K562 (cell line): ENCODE data around the gene FAM83E. TPM values are rescaled to one million over a fixed set of nuclear protein-coding genes. Genes with fewer than 3 reads are reported as not detected.

Experiments used
- BCL6 ChIP-seq: fragments of 250-450 bp; sonication (Bioruptor Pico); IDR thresholded peaks from 2 replicates; pipeline ENCODE4 v1.4.0; 2020
- DIDO1 ChIP-seq: fragments of 450-650 bp; IDR thresholded peaks from 2 replicates; pipeline ENCODE4 v1.6.1; 2016; ENCODE audit warnings: low read depth, missing biosample characterization, missing genetic modification characterization
- EWSR1 ChIP-seq: fragments of 450-650 bp; IDR thresholded peaks from 2 replicates; pipeline ENCODE4 v1.6.1; 2018; ENCODE audit warnings: borderline replicate concordance, mild to moderate bottlenecking, low read depth, moderate library complexity; ENCODE audit not compliant: partially characterized antibody
- FOXJ2 ChIP-seq: fragments of 200-800 bp; sonication (Bioruptor generic); IDR thresholded peaks from 2 replicates; pipeline ENCODE4 v1.6.1; 2016; ENCODE audit warnings: missing genetic modification characterization, missing compliant biosample characterization
- JUND ChIP-seq, 2 experiments: IDR thresholded peaks; 2 replicates in 1 of 2; 3 replicates in 1 of 2; pipeline ENCODE4 v1.6.1; 2011; ENCODE audit warnings: borderline replicate concordance in 2 of 2, low read depth in 2 of 2, low read length in 2 of 2, improper control_type of control experiment in 1 of 2, missing biosample characterization in 1 of 2, missing genetic modification characterization in 1 of 2, missing genetic modification reagents in 1 of 2
- MEF2D ChIP-seq: conservative IDR thresholded peaks from 2 replicates; pipeline ENCODE4 v1.6.1; 2016; ENCODE audit warnings: low read depth, missing genetic modification characterization, missing compliant biosample characterization
- RUNX1 ChIP-seq: sonication (generic); IDR thresholded peaks from 2 replicates; pipeline ENCODE4 v1.6.1; 2016; ENCODE audit warnings: antibody characterized with exemption, low read depth
- SREBF1 ChIP-seq: fragments of 150-350 bp; IDR thresholded peaks from 2 replicates; pipeline ENCODE4 v1.6.1; 2014; ENCODE audit warnings: antibody characterized with exemption, low read depth, low read length, borderline replicate concordance
- ZBTB1 ChIP-seq: sonication (generic); formaldehyde crosslinking; IDR thresholded peaks from 2 replicates; pipeline ENCODE4 v1.8.1; 2023; ENCODE audit warnings: missing genetic modification reagents, low read depth, mild to moderate bottlenecking, borderline replicate concordance
- ZNF217 ChIP-seq: sonication (generic); formaldehyde crosslinking; IDR thresholded peaks from 2 replicates; pipeline ENCODE4 v1.8.0; 2022; ENCODE audit warnings: mild to moderate bottlenecking, missing genetic modification reagents
- ZNF780A ChIP-seq: fragments of 250-450 bp; sonication (Bioruptor Pico); IDR thresholded peaks from 2 replicates; pipeline ENCODE4 v1.5.0; 2021; ENCODE audit warnings: mild to moderate bottlenecking
- ZNF79 ChIP-seq: fragments of 250-450 bp; sonication (Bioruptor Pico); IDR thresholded peaks from 2 replicates; pipeline ENCODE4 v1.4.0; 2020; ENCODE audit warnings: low read depth, mild to moderate bottlenecking, moderate library complexity
- polyA plus RNA-seq, 8 experiments: library from polyadenylated mRNA; depleted of rRNA in 4 of 8; stranded (reverse) in 5 of 8; unstranded in 3 of 8; fragments of >200 nt; fragmentation: Nextera tagmentation in 2 of 8; fragmentation: Illumina TruSeq in 1 of 8; extraction: Ambion mirVana in 2 of 8; extraction: Trizol in 1 of 8; gene quantifications; 2 replicates each; pipeline versions ENCODE4 v1.2.1 to v1.2.3, GENCODE V29; 2011 to 2014; ENCODE audit warnings: inconsistent platforms in 1 of 8, missing spikeins in 1 of 8
- total RNA-seq, 7 experiments: library from RNA; depleted of rRNA in 6 of 7; stranded (reverse); fragments of >200 nt in 6 of 7; fragmentation: Illumina TruSeq in 2 of 7; extraction: Trizol in 2 of 7; gene quantifications; 2 replicates each; pipeline versions ENCODE4 v1.2.1 to v1.2.3, GENCODE V29; 2011 to 2021; ENCODE audit warnings: low replicate concordance in 1 of 7
- TF ChIP-seq, protein P1 (sequence below): fragments of 450-650 bp; IDR thresholded peaks from 2 replicates; pipeline ENCODE4 v1.6.1; 2017; ENCODE audit warnings: antibody characterized with exemption, mild to moderate bottlenecking
- TF ChIP-seq, protein P2 (sequence below): IDR thresholded peaks from 3 replicates; pipeline ENCODE4 v1.6.1; 2011; ENCODE audit warnings: borderline replicate concordance, mild to moderate bottlenecking, moderate library complexity; ENCODE audit not compliant: insufficient read length; ENCODE audit errors: extremely low read depth
- TF ChIP-seq, protein P3 (sequence below): fragments of 250-450 bp; sonication (Bioruptor Pico); IDR thresholded peaks from 2 replicates; pipeline ENCODE4 v1.4.0; 2020; ENCODE audit warnings: borderline replicate concordance
- TF ChIP-seq, protein P4 (sequence below): fragments of 250-450 bp; sonication (Bioruptor Pico); IDR thresholded peaks from 2 replicates; pipeline ENCODE4 v1.8.0; 2021; ENCODE audit warnings: borderline replicate concordance, mild to moderate bottlenecking, moderate library complexity; ENCODE audit not compliant: poor library complexity, severe bottlenecking

FAM83E gene
- total and polyA plus RNA-seq, 9 of the 15 experiments (the other 6 are each of a cell fraction or from before 2014, with no cell fraction given): 0.15 to 0.87 (median 0.29) TPM; not detected in 4

DNA sequence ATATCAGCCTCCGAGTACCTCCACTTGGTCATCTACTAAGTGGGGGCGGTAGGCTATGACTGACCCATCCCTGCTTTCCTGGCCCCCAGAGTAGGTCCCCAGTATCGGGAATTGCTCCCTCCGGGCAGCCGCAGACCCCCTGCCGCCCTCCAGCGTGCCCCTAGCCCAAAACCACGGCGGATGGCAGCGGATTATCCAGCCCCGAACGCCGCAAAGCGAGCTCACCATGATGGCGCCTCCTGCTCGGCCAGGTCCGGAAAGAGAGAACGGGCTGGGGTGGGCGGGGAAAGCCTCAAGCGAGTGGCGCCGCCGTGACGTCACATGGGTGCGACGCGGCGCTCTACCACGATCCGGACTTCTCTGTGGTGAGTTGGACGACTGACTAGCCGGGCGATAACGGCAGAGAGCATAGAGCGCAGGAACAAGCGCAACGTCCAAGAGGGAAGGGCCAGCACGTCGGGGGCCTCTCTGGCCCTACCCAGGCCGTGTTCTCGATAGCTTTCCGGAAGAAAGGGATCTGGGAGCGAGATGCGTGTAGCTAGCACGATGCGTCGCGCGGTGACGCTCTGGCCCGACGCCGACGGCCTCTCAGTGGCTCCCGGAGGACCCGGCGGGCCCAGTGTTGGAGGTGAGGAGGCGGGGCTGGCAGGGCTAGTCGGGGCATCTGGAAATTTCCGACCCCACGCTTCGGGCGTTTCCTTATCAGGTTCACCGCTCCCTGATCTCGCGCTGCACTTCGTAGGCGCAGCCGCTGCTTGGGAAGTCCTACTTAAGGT, 4.2 kb upstream of the FAM83E start, which contains the start of the genes RPL18 and SPHK2 (continued):
- TF ChIP-seq JUND (IDR thresholded peaks at IDR 0.05; ENCODE audit: borderline replicate concordance, low read depth, low read length) (peak; percentile 79), JUND (tag; IDR thresholded peaks at IDR 0.05; ENCODE audit: borderline replicate concordance, low read depth, low read length) (peak; percentile 55; the same call in 1 of the 3 replicates), ZNF780A (no peak), DIDO1 (tag) (peak; percentile 85), RUNX1 (no peak), ZBTB1 (CRISPR knock-in tag) (no peak; the same call in 1 of the 2 replicates), BCL6 (no peak), ZNF217 (CRISPR knock-in tag) (no peak), EWSR1 (no peak), FOXJ2 (tag) (no peak; the same call in 1 of the 2 replicates), MEF2D (tag) (no peak), ZNF79 (CRISPR knock-in tag) (no peak), SREBF1 (no peak)
- TF ChIP-seq, protein P1, sequence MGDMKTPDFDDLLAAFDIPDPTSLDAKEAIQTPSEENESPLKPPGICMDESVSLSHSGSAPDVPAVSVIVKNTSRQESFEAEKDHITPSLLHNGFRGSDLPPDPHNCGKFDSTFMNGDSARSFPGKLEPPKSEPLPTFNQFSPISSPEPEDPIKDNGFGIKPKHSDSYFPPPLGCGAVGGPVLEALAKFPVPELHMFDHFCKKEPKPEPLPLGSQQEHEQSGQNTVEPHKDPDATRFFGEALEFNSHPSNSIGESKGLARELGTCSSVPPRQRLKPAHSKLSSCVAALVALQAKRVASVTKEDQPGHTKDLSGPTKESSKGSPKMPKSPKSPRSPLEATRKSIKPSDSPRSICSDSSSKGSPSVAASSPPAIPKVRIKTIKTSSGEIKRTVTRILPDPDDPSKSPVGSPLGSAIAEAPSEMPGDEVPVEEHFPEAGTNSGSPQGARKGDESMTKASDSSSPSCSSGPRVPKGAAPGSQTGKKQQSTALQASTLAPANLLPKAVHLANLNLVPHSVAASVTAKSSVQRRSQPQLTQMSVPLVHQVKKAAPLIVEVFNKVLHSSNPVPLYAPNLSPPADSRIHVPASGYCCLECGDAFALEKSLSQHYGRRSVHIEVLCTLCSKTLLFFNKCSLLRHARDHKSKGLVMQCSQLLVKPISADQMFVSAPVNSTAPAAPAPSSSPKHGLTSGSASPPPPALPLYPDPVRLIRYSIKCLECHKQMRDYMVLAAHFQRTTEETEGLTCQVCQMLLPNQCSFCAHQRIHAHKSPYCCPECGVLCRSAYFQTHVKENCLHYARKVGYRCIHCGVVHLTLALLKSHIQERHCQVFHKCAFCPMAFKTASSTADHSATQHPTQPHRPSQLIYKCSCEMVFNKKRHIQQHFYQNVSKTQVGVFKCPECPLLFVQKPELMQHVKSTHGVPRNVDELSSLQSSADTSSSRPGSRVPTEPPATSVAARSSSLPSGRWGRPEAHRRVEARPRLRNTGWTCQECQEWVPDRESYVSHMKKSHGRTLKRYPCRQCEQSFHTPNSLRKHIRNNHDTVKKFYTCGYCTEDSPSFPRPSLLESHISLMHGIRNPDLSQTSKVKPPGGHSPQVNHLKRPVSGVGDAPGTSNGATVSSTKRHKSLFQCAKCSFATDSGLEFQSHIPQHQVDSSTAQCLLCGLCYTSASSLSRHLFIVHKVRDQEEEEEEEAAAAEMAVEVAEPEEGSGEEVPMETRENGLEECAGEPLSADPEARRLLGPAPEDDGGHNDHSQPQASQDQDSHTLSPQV: no peak
- TF ChIP-seq, protein P2, sequence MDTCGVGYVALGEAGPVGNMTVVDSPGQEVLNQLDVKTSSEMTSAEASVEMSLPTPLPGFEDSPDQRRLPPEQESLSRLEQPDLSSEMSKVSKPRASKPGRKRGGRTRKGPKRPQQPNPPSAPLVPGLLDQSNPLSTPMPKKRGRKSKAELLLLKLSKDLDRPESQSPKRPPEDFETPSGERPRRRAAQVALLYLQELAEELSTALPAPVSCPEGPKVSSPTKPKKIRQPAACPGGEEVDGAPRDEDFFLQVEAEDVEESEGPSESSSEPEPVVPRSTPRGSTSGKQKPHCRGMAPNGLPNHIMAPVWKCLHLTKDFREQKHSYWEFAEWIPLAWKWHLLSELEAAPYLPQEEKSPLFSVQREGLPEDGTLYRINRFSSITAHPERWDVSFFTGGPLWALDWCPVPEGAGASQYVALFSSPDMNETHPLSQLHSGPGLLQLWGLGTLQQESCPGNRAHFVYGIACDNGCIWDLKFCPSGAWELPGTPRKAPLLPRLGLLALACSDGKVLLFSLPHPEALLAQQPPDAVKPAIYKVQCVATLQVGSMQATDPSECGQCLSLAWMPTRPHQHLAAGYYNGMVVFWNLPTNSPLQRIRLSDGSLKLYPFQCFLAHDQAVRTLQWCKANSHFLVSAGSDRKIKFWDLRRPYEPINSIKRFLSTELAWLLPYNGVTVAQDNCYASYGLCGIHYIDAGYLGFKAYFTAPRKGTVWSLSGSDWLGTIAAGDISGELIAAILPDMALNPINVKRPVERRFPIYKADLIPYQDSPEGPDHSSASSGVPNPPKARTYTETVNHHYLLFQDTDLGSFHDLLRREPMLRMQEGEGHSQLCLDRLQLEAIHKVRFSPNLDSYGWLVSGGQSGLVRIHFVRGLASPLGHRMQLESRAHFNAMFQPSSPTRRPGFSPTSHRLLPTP: no peak
- TF ChIP-seq, protein P3, sequence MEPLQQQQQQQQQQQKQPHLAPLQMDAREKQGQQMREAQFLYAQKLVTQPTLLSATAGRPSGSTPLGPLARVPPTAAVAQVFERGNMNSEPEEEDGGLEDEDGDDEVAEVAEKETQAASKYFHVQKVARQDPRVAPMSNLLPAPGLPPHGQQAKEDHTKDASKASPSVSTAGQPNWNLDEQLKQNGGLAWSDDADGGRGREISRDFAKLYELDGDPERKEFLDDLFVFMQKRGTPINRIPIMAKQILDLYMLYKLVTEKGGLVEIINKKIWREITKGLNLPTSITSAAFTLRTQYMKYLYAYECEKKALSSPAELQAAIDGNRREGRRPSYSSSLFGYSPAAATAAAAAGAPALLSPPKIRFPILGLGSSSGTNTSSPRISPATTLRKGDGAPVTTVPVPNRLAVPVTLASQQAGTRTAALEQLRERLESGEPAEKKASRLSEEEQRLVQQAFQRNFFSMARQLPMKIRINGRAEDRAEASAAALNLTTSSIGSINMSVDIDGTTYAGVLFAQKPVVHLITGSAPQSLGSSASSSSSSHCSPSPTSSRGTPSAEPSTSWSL (CRISPR knock-in tag): no peak
- TF ChIP-seq, protein P4, sequence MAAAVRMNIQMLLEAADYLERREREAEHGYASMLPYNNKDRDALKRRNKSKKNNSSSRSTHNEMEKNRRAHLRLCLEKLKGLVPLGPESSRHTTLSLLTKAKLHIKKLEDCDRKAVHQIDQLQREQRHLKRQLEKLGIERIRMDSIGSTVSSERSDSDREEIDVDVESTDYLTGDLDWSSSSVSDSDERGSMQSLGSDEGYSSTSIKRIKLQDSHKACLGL (CRISPR knock-in tag): no peak
